HepG2 (cell line): Measurements from ENCODE around the gene ALKBH4. TPM values are rescaled to one million over a fixed set of nuclear protein-coding genes. Genes with fewer than 3 reads are reported as not detected.

Experiments
- DRAP1 ChIP-seq: IDR thresholded peaks from 2 replicates; pipeline ENCODE4 v1.6.1; 2016; ENCODE audit warnings: missing genetic modification reagents, missing compliant biosample characterization
- ELF1 ChIP-seq: sonication (generic); formaldehyde crosslinking; IDR thresholded peaks from 2 replicates; pipeline ENCODE4 v1.4.0; 2020; ENCODE audit warnings: missing genetic modification reagents
- IRX3 ChIP-seq: sonication (generic); formaldehyde crosslinking; IDR thresholded peaks from 2 replicates; pipeline ENCODE4 v1.8.1; 2023; ENCODE audit warnings: mild to moderate bottlenecking, low read depth, missing genetic modification reagents, borderline replicate concordance
- MAFF ChIP-seq: IDR thresholded peaks from 2 replicates; pipeline ENCODE4 v1.6.1; 2011; ENCODE audit warnings: low read depth, low read length, improper control_type of control experiment
- NR0B2 ChIP-seq: sonication (generic); formaldehyde crosslinking; IDR thresholded peaks from 2 replicates; pipeline ENCODE4 v1.4.0; 2020; ENCODE audit warnings: mild to moderate bottlenecking, missing genetic modification reagents
- NR3C1 ChIP-seq: sonication (generic); formaldehyde crosslinking; IDR thresholded peaks from 2 replicates; pipeline ENCODE4 v1.4.0; 2020; ENCODE audit warnings: missing genetic modification reagents
- POLR2AphosphoS2 ChIP-seq: IDR thresholded peaks from 2 replicates; pipeline ENCODE4 v1.6.1; 2011; ENCODE audit warnings: low read depth, low read length, improper control_type of control experiment
- SMAD9 ChIP-seq: sonication (generic); formaldehyde crosslinking; IDR thresholded peaks from 2 replicates; pipeline ENCODE4 v1.5.1; 2020; ENCODE audit warnings: mild to moderate bottlenecking, missing genetic modification reagents
- TBX3 ChIP-seq: fragments of 450-650 bp; IDR thresholded peaks from 2 replicates; pipeline ENCODE4 v1.6.1; 2017; ENCODE audit warnings: antibody characterized with exemption, mild to moderate bottlenecking, inconsistent platforms, borderline replicate concordance
- USF2 ChIP-seq, 2 experiments: sonication (generic) in 1 of 2; formaldehyde crosslinking in 1 of 2; IDR thresholded peaks; 2 replicates each; pipeline versions ENCODE4 v1.5.1 to v1.6.1; 2011 to 2020; ENCODE audit warnings: borderline replicate concordance in 1 of 2, low read depth in 1 of 2, low read length in 1 of 2, mild to moderate bottlenecking in 1 of 2, missing genetic modification reagents in 1 of 2, moderate library complexity in 1 of 2
- ZFP37 ChIP-seq: sonication (generic); formaldehyde crosslinking; IDR thresholded peaks from 2 replicates; pipeline ENCODE4 v1.4.0; 2020; ENCODE audit warnings: missing genetic modification reagents, borderline replicate concordance
- ZNF275 ChIP-seq: sonication (generic); formaldehyde crosslinking; IDR thresholded peaks from 2 replicates; pipeline ENCODE4 v1.8.0; 2022; ENCODE audit warnings: missing genetic modification reagents, mild to moderate bottlenecking, inconsistent platforms, borderline replicate concordance
- ZNF331 ChIP-seq: sonication (generic); formaldehyde crosslinking; IDR thresholded peaks from 2 replicates; pipeline ENCODE4 v1.4.0; 2020; ENCODE audit warnings: missing genetic modification reagents
- ZNF460 ChIP-seq: sonication (generic); formaldehyde crosslinking; IDR thresholded peaks from 2 replicates; pipeline ENCODE4 v1.5.1; 2020; ENCODE audit warnings: missing genetic modification reagents, mild to moderate bottlenecking, borderline replicate concordance
- ZNF629 ChIP-seq: sonication (generic); formaldehyde crosslinking; conservative IDR thresholded peaks from 2 replicates; pipeline ENCODE4 v1.5.0; 2020; ENCODE audit warnings: missing genetic modification reagents
- ZNF724P ChIP-seq: sonication (generic); formaldehyde crosslinking; IDR thresholded peaks from 2 replicates; pipeline ENCODE4 v1.8.0; 2022; ENCODE audit warnings: missing genetic modification reagents, borderline replicate concordance
- ZNF850 ChIP-seq: sonication (generic); formaldehyde crosslinking; conservative IDR thresholded peaks from 2 replicates; pipeline ENCODE4 v1.9.0; 2021; ENCODE audit warnings: mild to moderate bottlenecking, missing genetic modification reagents
- ZSCAN12 ChIP-seq: sonication (generic); formaldehyde crosslinking; IDR thresholded peaks from 2 replicates; pipeline ENCODE4 v1.9.0; 2021; ENCODE audit warnings: mild to moderate bottlenecking, missing genetic modification reagents
- polyA plus RNA-seq, 8 experiments: library from polyadenylated mRNA; depleted of rRNA in 3 of 8; stranded (reverse) in 7 of 8; unstranded in 1 of 8; fragments of >200 nt; fragmentation: Illumina TruSeq in 4 of 8; extraction: Trizol in 4 of 8; gene quantifications; 2 replicates each; pipeline versions ENCODE4 v1.2.1 to v1.2.3, GENCODE V29; 2011 to 2016; ENCODE audit warnings: low read depth in 4 of 8, missing spikeins in 1 of 8, mixed read lengths in 1 of 8; ENCODE audit not compliant: insufficient read depth in 1 of 8
- total RNA-seq, 5 experiments: library from RNA; depleted of rRNA; stranded (reverse); fragments of >200 nt; fragmentation: Illumina TruSeq; extraction: Trizol; gene quantifications; 2 replicates each; pipeline ENCODE4 v1.2.3, GENCODE V29; 2016; ENCODE audit warnings: low read depth in 1 of 5
- TF ChIP-seq, protein P1 (sequence below): sonication (generic); formaldehyde crosslinking; IDR thresholded peaks from 2 replicates; pipeline ENCODE4 v1.4.0; 2020; ENCODE audit warnings: missing genetic modification reagents

ALKBH4 gene
- total and polyA plus RNA-seq, 2 of the 13 experiments (the other 11 are each of a cell fraction or from before 2014, with no cell fraction given) = 2.6 to 8.8 TPM

DNA sequence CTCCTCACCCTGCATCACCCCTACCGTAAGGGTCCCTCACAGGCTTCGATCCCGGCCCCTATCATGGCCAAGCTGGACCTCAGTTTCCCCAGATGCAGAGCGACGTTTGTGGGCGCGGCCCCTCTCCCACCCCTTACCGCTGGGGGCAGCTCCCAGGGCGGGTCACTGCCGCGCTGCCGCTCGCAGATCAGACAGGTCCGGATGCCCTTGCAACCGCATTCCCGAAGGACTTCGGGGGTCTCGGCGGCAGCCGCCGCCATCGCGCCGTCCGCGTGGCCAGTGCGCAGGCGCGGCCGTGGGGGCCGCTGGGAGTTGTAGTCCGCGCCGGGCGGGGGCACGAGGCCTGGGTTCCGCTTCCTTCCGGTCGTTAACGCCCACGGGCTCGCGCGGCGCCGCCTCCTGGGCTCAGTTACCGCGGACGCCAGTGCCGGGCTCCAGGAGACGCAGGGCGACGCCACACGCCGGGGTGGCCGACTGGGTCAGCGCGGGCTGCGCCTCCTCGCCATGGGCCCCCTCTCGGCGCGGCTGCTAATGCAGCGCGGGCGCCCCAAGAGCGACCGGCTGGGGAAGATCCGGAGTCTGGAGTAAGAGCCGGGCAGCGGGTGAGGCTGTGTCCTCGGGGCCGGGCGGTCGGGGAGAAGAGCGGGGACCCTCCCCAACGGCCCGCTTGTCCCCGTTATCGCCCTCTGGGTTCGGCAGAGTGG is at the start of gene ALKBH4, which contains the start of gene LRWD1 (continued):
- no peak for TF ChIP-seq USF2 (IDR thresholded peaks at IDR 0.05; ENCODE audit: low read depth, low read length)
- TF ChIP-seq USF2 (CRISPR knock-in tag; IDR thresholded peaks at IDR 0.05; ENCODE audit: borderline replicate concordance) = no peak; the same call in 1 of the 2 replicates
- peak; percentile 24; the same call in 1 of the 2 replicates for TF ChIP-seq IRX3 (CRISPR knock-in tag)
- TF ChIP-seq ZSCAN12 (CRISPR knock-in tag) = no peak
- TF ChIP-seq ZNF724P (CRISPR knock-in tag) = no peak
- peak; percentile 63 for TF ChIP-seq NR0B2 (CRISPR knock-in tag)
- TF ChIP-seq SMAD9 (CRISPR knock-in tag) = no peak
- TF ChIP-seq TBX3 = no peak
- TF ChIP-seq ZNF629 (CRISPR knock-in tag) = no peak; the same call in 1 of the 2 replicates
- no peak for TF ChIP-seq NR3C1 (CRISPR knock-in tag)
- no peak for TF ChIP-seq MAFF
- no peak for TF ChIP-seq ZNF460 (CRISPR knock-in tag)
- peak; percentile 65; the same call in 1 of the 2 replicates for TF ChIP-seq ELF1 (CRISPR knock-in tag)
- no peak for TF ChIP-seq POLR2AphosphoS2
- TF ChIP-seq DRAP1 (CRISPR knock-in tag) = peak; percentile 46
- TF ChIP-seq ZNF275 (CRISPR knock-in tag) = no peak; the same call in 1 of the 2 replicates
- no peak; the same call in none of the 2 replicates for TF ChIP-seq ZNF331 (CRISPR knock-in tag)
- TF ChIP-seq ZFP37 = no peak
- TF ChIP-seq, protein P1, sequence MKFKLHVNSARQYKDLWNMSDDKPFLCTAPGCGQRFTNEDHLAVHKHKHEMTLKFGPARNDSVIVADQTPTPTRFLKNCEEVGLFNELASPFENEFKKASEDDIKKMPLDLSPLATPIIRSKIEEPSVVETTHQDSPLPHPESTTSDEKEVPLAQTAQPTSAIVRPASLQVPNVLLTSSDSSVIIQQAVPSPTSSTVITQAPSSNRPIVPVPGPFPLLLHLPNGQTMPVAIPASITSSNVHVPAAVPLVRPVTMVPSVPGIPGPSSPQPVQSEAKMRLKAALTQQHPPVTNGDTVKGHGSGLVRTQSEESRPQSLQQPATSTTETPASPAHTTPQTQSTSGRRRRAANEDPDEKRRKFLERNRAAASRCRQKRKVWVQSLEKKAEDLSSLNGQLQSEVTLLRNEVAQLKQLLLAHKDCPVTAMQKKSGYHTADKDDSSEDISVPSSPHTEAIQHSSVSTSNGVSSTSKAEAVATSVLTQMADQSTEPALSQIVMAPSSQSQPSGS (CRISPR knock-in tag) = no peak
- TF ChIP-seq ZNF850 (CRISPR knock-in tag) = no peak
